Measurements from ENCODE around the gene LRP1-AS. TPM values are rescaled to one million over a fixed set of nuclear protein-coding genes. Genes with fewer than 3 reads are reported as not detected.

Gene LRP1-AS
- total and polyA plus RNA-seq, 4 donors = not detected

- Histone ChIP-seq H3K27me3 (ENCODE audit: control insufficient read depth in 3 of 3, insufficient read depth in 3 of 3, low read length in 2 of 3) (no peaks in the 10 kb centered on the region), H3K36me3 (ENCODE audit: control insufficient read depth in 4 of 4, insufficient read depth in 4 of 4, low read length in 4 of 4) (peaks cover 0 to 73% (median 52%) of the 10 kb centered on the region in 4 donors), H3K9ac (ENCODE audit: insufficient read depth in 1 of 2, low read length in 2 of 2) (no peak overlapping the region), H3K27ac (ENCODE audit: low read depth in 1 of 2, low read length in 1 of 2) (peak overlapping the region in 1 of 2 donors; percentile 26), H3K9me3 (ENCODE audit: control insufficient read depth in 4 of 4, insufficient read depth in 3 of 4, low read length in 3 of 4) (no peaks in the 10 kb centered on the region), H3K4me1 (ENCODE audit: control insufficient read depth in 5 of 5, insufficient read depth in 5 of 5, low read length in 5 of 5) (peaks cover under 1 to 39% (median 18%) of the 10 kb centered on the region in 5 donors), H3K4me3 (no peak overlapping the region)
- no peak for ATAC-seq (ENCODE audit: insufficient read depth, low FRiP score)
- no peak for DNase-seq
- WGBS, 2 donors = 82 to 95% methylated on average over 4 of the region's 4 CpGs
- no peak for TF ChIP-seq CTCF (IDR thresholded peaks at IDR 0.05; ENCODE audit: control extremely low read depth, extremely low read depth)
Measured at GRCh38 chr12:57143454-57143853, 4.0 kb downstream of the LRP1-AS start.

GRCh38 chr12:57142727-57143126 lies 4.7 kb downstream of the LRP1-AS start:
- WGBS, 2 donors = 81 to 88% methylated on average over 7 of the region's 7 CpGs
- Histone ChIP-seq H3K9me3 (ENCODE audit: control insufficient read depth in 4 of 4, insufficient read depth in 3 of 4, low read length in 3 of 4) (no peaks in the 10 kb centered on the region), H3K36me3 (ENCODE audit: control insufficient read depth in 4 of 4, insufficient read depth in 4 of 4, low read length in 4 of 4) (peaks cover 0 to 73% (median 54%) of the 10 kb centered on the region in 4 donors), H3K27ac (ENCODE audit: low read depth in 1 of 2, low read length in 1 of 2) (no peak overlapping the region), H3K9ac (ENCODE audit: insufficient read depth in 1 of 2, low read length in 2 of 2) (no peak overlapping the region), H3K4me1 (ENCODE audit: control insufficient read depth in 5 of 5, insufficient read depth in 5 of 5, low read length in 5 of 5) (peaks cover 2 to 39% (median 21%) of the 10 kb centered on the region in 5 donors), H3K27me3 (ENCODE audit: control insufficient read depth in 3 of 3, insufficient read depth in 3 of 3, low read length in 2 of 3) (no peaks in the 10 kb centered on the region), H3K4me3 (no peak overlapping the region)
- ATAC-seq (ENCODE audit: insufficient read depth, low FRiP score) (no peak), DNase-seq (no peak)
- no peak for TF ChIP-seq CTCF (IDR thresholded peaks at IDR 0.05; ENCODE audit: control extremely low read depth, extremely low read depth)

- no peak for TF ChIP-seq CTCF (IDR thresholded peaks at IDR 0.05; ENCODE audit: control extremely low read depth, extremely low read depth)
- no peak for DNase-seq
Measured at GRCh38 chr12:57142121-57142520, 5.3 kb downstream of the LRP1-AS start.

GRCh38 chr12:57141249-57141648 lies 6.2 kb downstream of the LRP1-AS start:
- H3K27ac ChIP-seq (ENCODE audit: low read depth in 1 of 2, low read length in 1 of 2) = no peak overlapping the region
- H3K36me3 ChIP-seq (ENCODE audit: control insufficient read depth in 4 of 4, insufficient read depth in 4 of 4, low read length in 4 of 4) = peaks cover 0 to 66% (median 48%) of the 10 kb centered on the region in 4 donors
- H3K4me1 ChIP-seq (ENCODE audit: control insufficient read depth in 5 of 5, insufficient read depth in 5 of 5, low read length in 5 of 5) = peaks cover 2 to 38% (median 18%) of the 10 kb centered on the region in 5 donors

More at GRCh38 chr12:57142121-57142520, 5.3 kb downstream of the LRP1-AS start:
- H3K4me1 ChIP-seq (ENCODE audit: control insufficient read depth in 5 of 5, insufficient read depth in 5 of 5, low read length in 5 of 5) = peaks cover 2 to 39% (median 19%) of the 10 kb centered on the region in 5 donors
- H3K9me3 ChIP-seq (ENCODE audit: control insufficient read depth in 4 of 4, insufficient read depth in 3 of 4, low read length in 3 of 4) = no peaks in the 10 kb centered on the region
- H3K4me3 ChIP-seq = no peak overlapping the region
- H3K36me3 ChIP-seq (ENCODE audit: control insufficient read depth in 4 of 4, insufficient read depth in 4 of 4, low read length in 4 of 4) = peaks cover 0 to 73% (median 52%) of the 10 kb centered on the region in 4 donors
- WGBS, 2 donors = 75 to 87% methylated on average over 9 of the region's 9 CpGs
- H3K9ac ChIP-seq (ENCODE audit: insufficient read depth in 1 of 2, low read length in 2 of 2) = peak overlapping the region in 1 of 2 donors; percentile 5
- ATAC-seq (ENCODE audit: insufficient read depth, low FRiP score) = no peak
- no peak overlapping the region for H3K27ac ChIP-seq (ENCODE audit: low read depth in 1 of 2, low read length in 1 of 2)
- no peaks in the 10 kb centered on the region for H3K27me3 ChIP-seq (ENCODE audit: control insufficient read depth in 3 of 3, insufficient read depth in 3 of 3, low read length in 2 of 3)

More at GRCh38 chr12:57141249-57141648, 6.2 kb downstream of the LRP1-AS start:
- Histone ChIP-seq H3K27me3 (ENCODE audit: control insufficient read depth in 3 of 3, insufficient read depth in 3 of 3, low read length in 2 of 3) (no peaks in the 10 kb centered on the region), H3K9ac (ENCODE audit: insufficient read depth in 1 of 2, low read length in 2 of 2) (no peak overlapping the region), H3K4me3 (no peak overlapping the region), H3K9me3 (ENCODE audit: control insufficient read depth in 4 of 4, insufficient read depth in 3 of 4, low read length in 3 of 4) (no peaks in the 10 kb centered on the region)
- ATAC-seq (ENCODE audit: insufficient read depth, low FRiP score) = no peak
- DNase-seq = no peak
- WGBS, 2 donors = 89 to 92% methylated on average over 8 of the region's 8 CpGs
- no peak for TF ChIP-seq CTCF (IDR thresholded peaks at IDR 0.05; ENCODE audit: control extremely low read depth, extremely low read depth)
